Liver (tissue), 9 donors: Measurements from ENCODE around the gene GCH1. TPM values are rescaled to one million over a fixed set of nuclear protein-coding genes. Genes with fewer than 3 reads are reported as not detected.
A peak's percentile ranks its signal among the peaks of the same experiment; 100 is the strongest.
"Not testable (repeated sequence)": the region's sequence is repeated elsewhere in the genome, so short reads cannot be mapped to it uniquely, and the experiment has no call there.

ENCODE experiments used
- DNase-seq: peaks from one replicate; pipeline ENCODE4 v3.0.0-alpha.2; 2017; ENCODE audit warnings: low spot score
- H3K27ac ChIP-seq, 2 donors: one replicate each; pipeline ENCODE4 v1.7.0; 2013; ENCODE audit warnings: inconsistent platforms in 2 of 2, low read length in 2 of 2, control low read depth in 1 of 2, low read depth in 1 of 2, mild to moderate bottlenecking in 1 of 2
- H3K27me3 ChIP-seq, 4 donors: one replicate each; pipeline versions ENCODE4 v1.6.1 to v1.7.0; 2013; ENCODE audit warnings: low read length in 3 of 4, inconsistent platforms in 1 of 4, mild to moderate bottlenecking in 1 of 4, moderate library complexity in 1 of 4; ENCODE audit not compliant: control insufficient read depth in 4 of 4, insufficient read depth in 4 of 4
- H3K36me3 ChIP-seq, 4 donors: one replicate each; pipeline versions ENCODE4 v1.6.1 to v1.7.0; 2013; ENCODE audit warnings: low read length in 3 of 4, mild to moderate bottlenecking in 3 of 4, low read depth in 1 of 4, moderate library complexity in 1 of 4; ENCODE audit not compliant: control insufficient read depth in 4 of 4, insufficient read depth in 3 of 4
- H3K4me1 ChIP-seq, 4 donors: one replicate each; pipeline versions ENCODE4 v1.6.1 to v1.7.0; 2013; ENCODE audit warnings: low read length in 3 of 4, mild to moderate bottlenecking in 3 of 4, moderate library complexity in 1 of 4; ENCODE audit not compliant: control insufficient read depth in 4 of 4, insufficient read depth in 4 of 4
- H3K4me3 ChIP-seq, 3 donors: one replicate each; pipeline versions ENCODE4 v1.6.1 to v1.7.0; 2013; ENCODE audit warnings: low read length in 3 of 3, control low read depth in 1 of 3, low read depth in 1 of 3, mild to moderate bottlenecking in 1 of 3
- H3K9ac ChIP-seq, 2 donors: one replicate each; pipeline ENCODE4 v1.7.0; 2013; ENCODE audit warnings: low read length in 2 of 2, mild to moderate bottlenecking in 2 of 2, moderate library complexity in 2 of 2, control low read depth in 1 of 2, low read depth in 1 of 2
- H3K9me3 ChIP-seq, 4 donors: one replicate each; pipeline versions ENCODE4 v1.6.1 to v1.7.0; 2013; ENCODE audit warnings: low read length in 3 of 4; ENCODE audit not compliant: control insufficient read depth in 4 of 4
- CTCF ChIP-seq: fragments of 150-350 bp; IDR thresholded peaks from 2 replicates; pipeline ENCODE4 v1.5.1; 2017; ENCODE audit warnings: improper control_type of control experiment, low read depth, low read length; ENCODE audit not compliant: missing input control
- EGR1 ChIP-seq, 2 donors: IDR thresholded peaks; 2 replicates each; pipeline ENCODE4 v1.6.1; 2016 to 2018; ENCODE audit warnings: antibody characterized with exemption in 2 of 2, low read depth in 2 of 2
- FOXA1 ChIP-seq: IDR thresholded peaks from 2 replicates; pipeline ENCODE4 v1.6.1; 2016; ENCODE audit warnings: antibody characterized with exemption
- GABPA ChIP-seq, 2 donors: IDR thresholded peaks in 1 of 2; conservative IDR thresholded peaks in 1 of 2; 2 replicates each; pipeline ENCODE4 v1.6.1; 2016; ENCODE audit warnings: antibody characterized with exemption in 2 of 2, mild to moderate bottlenecking in 1 of 2, moderate library complexity in 1 of 2
- HNF4A ChIP-seq, 2 donors: conservative IDR thresholded peaks; 2 replicates each; pipeline ENCODE4 v1.6.1; 2016; ENCODE audit warnings: antibody characterized with exemption in 2 of 2, mild to moderate bottlenecking in 2 of 2
- HNF4G ChIP-seq: IDR thresholded peaks from 2 replicates; pipeline ENCODE4 v1.6.1; 2016; ENCODE audit warnings: antibody characterized with exemption
- JUND ChIP-seq, 2 donors: IDR thresholded peaks; 2 replicates each; pipeline ENCODE4 v1.6.1; 2016; ENCODE audit warnings: antibody characterized with exemption in 2 of 2
- NR2F2 ChIP-seq: IDR thresholded peaks from 2 replicates; pipeline ENCODE4 v1.6.1; 2016; ENCODE audit warnings: antibody characterized with exemption
- RAD21 ChIP-seq, 2 donors: IDR thresholded peaks; 2 replicates each; pipeline ENCODE4 v1.6.1; 2016; ENCODE audit warnings: antibody characterized with exemption in 2 of 2, mild to moderate bottlenecking in 2 of 2
- REST ChIP-seq: IDR thresholded peaks from 2 replicates; pipeline ENCODE4 v1.6.1; 2016; ENCODE audit warnings: antibody characterized with exemption, mild to moderate bottlenecking
- RXRA ChIP-seq, 2 donors: IDR thresholded peaks; 2 replicates each; pipeline ENCODE4 v1.6.1; 2017 to 2018; ENCODE audit warnings: antibody characterized with exemption in 2 of 2, mild to moderate bottlenecking in 1 of 2
- SP1 ChIP-seq: IDR thresholded peaks from 2 replicates; pipeline ENCODE4 v1.6.1; 2018; ENCODE audit warnings: antibody characterized with exemption, mild to moderate bottlenecking
- TAF1 ChIP-seq: conservative IDR thresholded peaks from 2 replicates; pipeline ENCODE4 v1.6.1; 2016; ENCODE audit warnings: antibody characterized with exemption, mild to moderate bottlenecking
- YY1 ChIP-seq: IDR thresholded peaks from 2 replicates; pipeline ENCODE4 v1.6.1; 2016; ENCODE audit warnings: antibody characterized with exemption, mild to moderate bottlenecking
- ZBTB33 ChIP-seq: IDR thresholded peaks from 2 replicates; pipeline ENCODE4 v1.6.1; 2016; ENCODE audit warnings: antibody characterized with exemption
- WGBS: extraction: QIAGEN DNeasy Blood & Tissue Kit; methylation state at CpG from one replicate; pipeline ENCODE4 v1.1.7; 2013; 5-methylcytosine and 5-hydroxymethylcytosine counted together
- polyA plus RNA-seq, 2 donors: library from polyadenylated mRNA; stranded (reverse) in 1 of 2; unstranded in 1 of 2; fragments of 200-250 nt in 1 of 2; fragments of >200 nt in 1 of 2; fragmentation: Nextera tagmentation in 1 of 2; extraction: Ambion mirVana in 1 of 2; gene quantifications; one replicate each; pipeline versions ENCODE4 v1.2.1 to v1.2.3, GENCODE V29; 2013 to 2015
- total RNA-seq, 2 donors: library from RNA; depleted of rRNA; stranded (reverse); fragments of >200 nt; gene quantifications; one replicate each; pipeline ENCODE4 v1.2.3, GENCODE V29; 2014
- TF ChIP-seq, protein P1 (sequence below): IDR thresholded peaks from 2 replicates; pipeline ENCODE4 v1.6.1; 2016; ENCODE audit warnings: antibody characterized with exemption
- TF ChIP-seq, protein P2 (sequence below): IDR thresholded peaks from 2 replicates; pipeline ENCODE4 v1.6.1; 2016; ENCODE audit warnings: antibody characterized with exemption
- donor health status: healthy.
- donor health status: healthy.
- donor health status: healthy.
- donor health status: healthy.
- donor health status: healthy.

GCH1 gene
- total and polyA plus RNA-seq, 4 donors = 19.7 to 60.0 (median 37.0) TPM

DNA sequence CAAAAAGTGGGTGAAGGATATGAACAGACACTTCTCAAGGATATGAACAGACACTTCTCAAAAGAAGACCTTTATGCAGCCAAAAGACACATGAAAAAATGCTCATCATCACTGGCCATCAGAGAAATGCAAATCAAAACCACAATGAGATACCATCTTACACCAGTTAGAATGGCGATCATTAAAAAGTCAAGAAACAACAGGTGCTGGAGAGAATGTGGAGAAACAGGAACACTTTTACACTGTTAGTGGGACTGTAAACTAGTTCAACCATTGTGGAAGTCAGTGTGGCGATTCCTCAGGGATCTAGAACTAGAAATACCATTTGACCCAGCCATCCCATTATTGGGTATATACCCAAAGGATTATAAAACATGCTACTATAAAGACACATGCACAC lies 27.0 kb downstream of the GCH1 start:
- not testable (repeated sequence) for H3K27me3 ChIP-seq, H3K9me3 ChIP-seq, H3K4me3 ChIP-seq, H3K27ac ChIP-seq, H3K9ac ChIP-seq, H3K36me3 ChIP-seq, DNase-seq
- peaks cover 0 to 12% (median under 1%) of the 10 kb centered on the region in 4 donors for H3K4me1 ChIP-seq
- WGBS = 100% methylated on average over 2 of the region's 2 CpGs

DNA sequence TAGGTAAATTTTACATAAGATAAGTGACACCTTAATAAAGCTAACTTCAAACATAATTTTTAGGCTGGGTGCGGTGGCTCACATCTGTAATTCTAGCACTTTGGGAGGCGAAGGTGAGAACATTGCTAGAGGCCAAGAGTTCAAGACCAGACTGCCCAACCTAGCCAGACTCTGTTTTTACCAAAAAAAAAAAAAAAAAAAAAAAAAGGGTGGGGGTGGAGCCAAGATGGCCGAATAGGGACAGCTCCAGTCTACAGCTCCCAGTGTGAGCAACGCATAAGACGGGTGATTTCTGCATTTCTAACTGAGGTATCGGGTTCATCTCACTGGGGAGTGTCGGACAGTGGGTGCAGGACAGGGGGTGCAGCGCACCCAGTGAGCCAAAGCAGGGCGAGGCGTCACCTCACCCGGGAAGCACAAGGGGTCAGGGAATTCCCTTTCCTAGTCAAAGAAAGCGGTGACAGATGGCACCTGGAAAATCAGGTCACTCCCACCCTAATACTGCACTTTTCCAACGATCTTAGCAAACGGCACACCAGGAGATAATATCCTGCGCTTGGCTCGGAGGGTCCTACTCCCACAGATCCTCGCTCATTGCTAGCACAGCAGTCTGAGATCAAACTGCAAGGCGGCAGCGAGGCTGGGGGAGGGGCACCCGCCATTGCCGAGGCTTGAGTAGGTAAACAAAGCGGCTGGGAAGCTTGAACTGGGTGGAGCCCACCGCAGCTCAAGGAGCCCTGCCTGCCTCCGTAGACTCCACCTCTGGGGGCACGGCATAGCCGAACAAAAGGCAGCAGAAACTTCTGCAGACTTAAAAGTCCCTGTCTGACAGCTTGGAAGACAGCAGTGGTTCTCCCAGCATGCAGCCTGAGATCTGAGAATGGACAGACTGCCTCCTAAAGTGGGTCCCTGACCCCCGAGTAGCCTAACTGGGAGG lies 32.2 kb downstream of the GCH1 start:
- not testable (repeated sequence) for H3K27me3 ChIP-seq, H3K27ac ChIP-seq, H3K9me3 ChIP-seq, H3K9ac ChIP-seq, DNase-seq, H3K36me3 ChIP-seq
- Histone ChIP-seq H3K4me3 (peak overlapping the region in 2 of 3 donors; percentile 4 to 42), H3K4me1 (peaks cover 0 to 13% (median 7%) of the 10 kb centered on the region in 4 donors)
- TF ChIP-seq YY1 = peak; percentile 56
- WGBS = 36% methylated on average over 27 of the region's 27 CpGs

DNA sequence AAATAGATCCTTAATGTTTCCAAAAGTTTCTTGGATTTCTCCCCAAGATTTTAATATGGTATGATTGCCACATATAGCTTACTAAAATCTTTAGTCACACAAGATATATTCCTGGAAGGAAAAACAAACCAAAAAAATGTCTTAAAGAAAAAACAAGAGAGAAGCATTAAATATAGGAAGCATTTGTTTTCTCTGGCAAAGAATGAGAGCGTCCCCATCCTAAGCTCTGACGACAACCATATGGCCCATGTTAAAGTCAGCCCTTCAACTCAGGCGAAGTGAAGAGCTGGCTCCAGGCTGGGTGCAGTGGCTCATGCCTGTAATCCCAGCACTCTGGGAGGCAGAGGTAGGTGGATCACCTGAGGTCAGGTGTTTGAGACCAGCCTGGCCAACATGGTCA lies 35.6 kb downstream of the GCH1 start:
- 89% methylated on average over 3 of the region's 3 CpGs for WGBS

More for the DNA sequence above, 35.6 kb downstream of the GCH1 start:
- no peaks in the 10 kb centered on the region for H3K9me3 ChIP-seq
- H3K27me3 ChIP-seq = no peaks in the 10 kb centered on the region
- DNase-seq = no peak
- H3K4me1 ChIP-seq = peaks cover 0 to 13% (median 8%) of the 10 kb centered on the region in 4 donors
- TF ChIP-seq GABPA (IDR thresholded peaks at IDR 0.05 in 1 of 2, conservative IDR thresholded peaks at IDR 0.05 in 1 of 2) (no peak), YY1 (no peak), FOXA1 (no peak), RAD21 (IDR thresholded peaks at IDR 0.05) (no peak), NR2F2 (no peak), HNF4G (no peak), HNF4A (conservative IDR thresholded peaks at IDR 0.05) (no peak), REST (no peak), ZBTB33 (no peak), CTCF (no peak), JUND (IDR thresholded peaks at IDR 0.05) (no peak), RXRA (IDR thresholded peaks at IDR 0.05) (no peak), EGR1 (IDR thresholded peaks at IDR 0.05; ENCODE audit: low read depth in 2 of 2) (no peak), TAF1 (no peak), SP1 (no peak)
- TF ChIP-seq, protein P1, sequence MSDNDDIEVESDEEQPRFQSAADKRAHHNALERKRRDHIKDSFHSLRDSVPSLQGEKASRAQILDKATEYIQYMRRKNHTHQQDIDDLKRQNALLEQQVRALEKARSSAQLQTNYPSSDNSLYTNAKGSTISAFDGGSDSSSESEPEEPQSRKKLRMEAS = no peak
- TF ChIP-seq, protein P2, sequence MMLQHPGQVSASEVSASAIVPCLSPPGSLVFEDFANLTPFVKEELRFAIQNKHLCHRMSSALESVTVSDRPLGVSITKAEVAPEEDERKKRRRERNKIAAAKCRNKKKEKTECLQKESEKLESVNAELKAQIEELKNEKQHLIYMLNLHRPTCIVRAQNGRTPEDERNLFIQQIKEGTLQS = no peak
- peaks cover 0 to 4% (median 2%) of the 10 kb centered on the region in 4 donors for H3K36me3 ChIP-seq
- no peak overlapping the region for H3K27ac ChIP-seq
- no peak overlapping the region for H3K4me3 ChIP-seq
- H3K9ac ChIP-seq = no peak overlapping the region
